Adrenal gland (tissue), 5 donors: ENCODE data around the gene POLR3K.

Source experiments
- POLR2A ChIP-seq, 2 donors: fragments of 450-650 bp; IDR thresholded peaks; one replicate each; pipeline ENCODE4 v1.6.1; 2017; ENCODE audit warnings: antibody characterized with exemption in 2 of 2, mild to moderate bottlenecking in 2 of 2, moderate library complexity in 1 of 2
- TF ChIP-seq, protein P1 (sequence below), 6 experiments: fragments of 450-650 bp in 4 of 6; fragments of 200-600 bp in 2 of 6; sonication (generic) in 1 of 6; IDR thresholded peaks; 1 replicate in 5 of 6; 2 replicates in 1 of 6; pipeline versions ENCODE4 v1.5.1 to v1.8.0; 2016 to 2021; ENCODE audit warnings: antibody characterized with exemption in 6 of 6, mild to moderate bottlenecking in 2 of 6, moderate library complexity in 1 of 6
- donor health status: DM: no; HTN: no; CAD: no.

DNA sequence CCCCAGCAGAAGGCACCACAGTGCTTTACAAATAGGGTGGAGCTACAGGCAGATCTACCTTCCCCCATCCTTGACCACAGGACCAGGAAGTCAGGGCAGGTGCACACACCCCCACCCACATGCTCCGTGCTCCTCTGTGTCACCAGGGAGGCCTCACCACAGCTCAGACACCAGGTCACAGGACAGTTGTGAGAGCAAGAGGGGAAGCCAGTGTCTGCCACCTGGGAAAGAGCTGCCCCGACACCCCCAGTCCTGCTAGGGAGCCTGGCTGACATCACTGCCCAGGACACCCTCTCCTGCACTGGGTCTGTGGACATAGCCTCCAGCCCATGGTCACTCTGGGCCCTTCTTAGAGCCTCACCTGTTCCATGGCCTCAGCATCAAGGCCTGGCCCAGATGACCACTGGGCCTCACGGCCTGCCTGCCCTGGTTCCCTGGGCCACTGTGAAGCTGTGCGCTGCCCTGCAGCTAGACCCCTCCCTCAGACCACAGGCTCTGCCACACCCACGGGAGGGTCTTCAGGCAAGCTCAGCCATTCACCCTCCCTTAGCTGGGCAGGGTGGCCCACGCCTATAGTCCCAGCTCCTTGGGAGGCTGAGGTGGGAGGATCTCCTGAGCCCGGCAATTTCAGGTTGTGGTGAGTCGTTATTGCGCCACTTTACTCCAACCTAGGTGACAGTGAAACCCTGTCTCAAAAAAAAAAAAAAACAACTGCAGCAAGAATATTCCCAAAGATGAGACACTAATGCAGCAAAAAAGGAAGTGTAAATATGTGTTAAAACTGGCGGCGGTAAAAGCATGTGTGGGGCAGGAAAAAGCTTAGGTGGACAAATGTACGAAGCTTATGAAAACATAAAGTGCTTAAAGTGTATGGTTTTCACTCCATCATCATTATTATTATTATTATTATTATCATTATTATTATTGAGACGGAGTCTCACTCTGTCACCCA is 14.2 kb downstream of the POLR3K start:
- TF ChIP-seq POLR2A (IDR thresholded peaks at IDR 0.05), result no peak
- TF ChIP-seq, protein P1, sequence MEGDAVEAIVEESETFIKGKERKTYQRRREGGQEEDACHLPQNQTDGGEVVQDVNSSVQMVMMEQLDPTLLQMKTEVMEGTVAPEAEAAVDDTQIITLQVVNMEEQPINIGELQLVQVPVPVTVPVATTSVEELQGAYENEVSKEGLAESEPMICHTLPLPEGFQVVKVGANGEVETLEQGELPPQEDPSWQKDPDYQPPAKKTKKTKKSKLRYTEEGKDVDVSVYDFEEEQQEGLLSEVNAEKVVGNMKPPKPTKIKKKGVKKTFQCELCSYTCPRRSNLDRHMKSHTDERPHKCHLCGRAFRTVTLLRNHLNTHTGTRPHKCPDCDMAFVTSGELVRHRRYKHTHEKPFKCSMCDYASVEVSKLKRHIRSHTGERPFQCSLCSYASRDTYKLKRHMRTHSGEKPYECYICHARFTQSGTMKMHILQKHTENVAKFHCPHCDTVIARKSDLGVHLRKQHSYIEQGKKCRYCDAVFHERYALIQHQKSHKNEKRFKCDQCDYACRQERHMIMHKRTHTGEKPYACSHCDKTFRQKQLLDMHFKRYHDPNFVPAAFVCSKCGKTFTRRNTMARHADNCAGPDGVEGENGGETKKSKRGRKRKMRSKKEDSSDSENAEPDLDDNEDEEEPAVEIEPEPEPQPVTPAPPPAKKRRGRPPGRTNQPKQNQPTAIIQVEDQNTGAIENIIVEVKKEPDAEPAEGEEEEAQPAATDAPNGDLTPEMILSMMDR (IDR thresholded peaks at IDR 0.05), result no peak
